HG02970 (cell line): ENCODE measurements around the gene POLR1C.
"Not testable (repeated sequence)": the region's sequence is repeated elsewhere in the genome, so short reads cannot be mapped to it uniquely, and the experiment has no call there.

Experiments
- ATAC-seq: cut with Tn5 transposase; IDR thresholded peaks from one replicate; pipeline ENCODE4 v1.9.1; 2021; ENCODE audit warnings: mild to moderate bottlenecking, moderate library complexity, moderate number of reproducible peaks; ENCODE audit not compliant: unreplicated experiment, low FRiP score

Gene POLR1C

GRCh38 chr6:43547222-43547621 is 30.3 kb downstream of the POLR1C start:
- ATAC-seq: no peak

GRCh38 chr6:43557620-43558019 is 40.7 kb downstream of the POLR1C start:
- not testable (repeated sequence) for ATAC-seq

- ATAC-seq: no peak
These were observed 42.4 kb downstream of the POLR1C start for GRCh38 chr6:43559328-43559727.

- ATAC-seq: no peak
These were observed 54.1 kb downstream of the POLR1C start for GRCh38 chr6:43570876-43571441.
